OCI-LY7 (cell line): ENCODE data around the gene PBX1.

Source experiments
- CTCF ChIP-seq: fragments of 200-600 bp; sonication (generic); conservative IDR thresholded peaks from 2 replicates; pipeline ENCODE4 v1.5.1; 2014; ENCODE audit warnings: mild to moderate bottlenecking, antibody characterized with exemption, low read length, moderate library complexity, mixed read lengths
- EZH2phosphoT487 ChIP-seq: fragments of 200-600 bp; sonication (generic); IDR thresholded peaks from 2 replicates; pipeline ENCODE4 v1.6.1; 2018; ENCODE audit warnings: low read depth, borderline replicate concordance, mild to moderate bottlenecking, mixed run types, antibody characterized with exemption, low read length, moderate library complexity, mixed read lengths

DNA sequence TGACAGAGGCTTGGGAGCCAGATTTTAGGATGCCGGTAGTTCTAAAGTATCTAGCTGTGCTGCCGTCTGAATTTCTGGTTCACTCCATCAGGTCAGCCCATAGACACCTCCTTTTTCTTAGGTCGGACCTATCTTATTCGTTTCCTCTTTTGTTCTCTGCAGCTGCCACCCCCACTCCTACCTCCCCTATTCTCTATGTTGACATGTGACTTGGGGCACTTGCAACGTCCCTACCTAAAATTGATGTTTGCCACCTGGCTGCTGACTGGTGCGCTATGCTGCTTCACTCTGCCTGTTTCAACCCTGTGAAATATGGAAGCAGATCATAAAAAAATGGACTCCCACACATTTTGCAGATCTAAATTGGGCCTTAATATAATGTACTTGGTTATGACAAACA, 55.3 kb downstream of the PBX1 start:
- TF ChIP-seq CTCF (no peak), EZH2phosphoT487 (no peak)
